GM19467 (cell line): ENCODE measurements around the gene EVI5L.

Experiments used
- ATAC-seq: cut with Tn5 transposase; IDR thresholded peaks from one replicate; pipeline ENCODE4 v1.9.1; 2021; ENCODE audit warnings: mild to moderate bottlenecking, moderate library complexity; ENCODE audit not compliant: unreplicated experiment

Gene EVI5L

GRCh38 chr19:7910321-7911161 lies 80.5 kb downstream of the EVI5L start:
- ATAC-seq, result no peak

GRCh38 chr19:7911508-7912143 lies 81.6 kb downstream of the EVI5L start:
- ATAC-seq, result no peak

GRCh38 chr19:7912144-7912696 lies 82.2 kb downstream of the EVI5L start:
- ATAC-seq, result no peak

- no peak for ATAC-seq
These were observed 82.9 kb downstream of the EVI5L start for GRCh38 chr19:7912697-7913564.

- ATAC-seq, result no peak
These were observed 83.6 kb downstream of the EVI5L start for GRCh38 chr19:7913652-7914051.

GRCh38 chr19:7914099-7914498 lies 84.1 kb downstream of the EVI5L start:
- ATAC-seq, result no peak
